MCF 10A (cell line): ENCODE results near the gene WDFY1. TPM values are rescaled to one million over a fixed set of nuclear protein-coding genes. Genes with fewer than 3 reads are reported as not detected.

ENCODE experiments used
- BruUV-seq: library from RNA; stranded (reverse); fragments of 400-500 nt; replicated peaks from 2 replicates; lab custom pipeline; 2021; lab: Mats Ljungman, UMichigan
- CTCF ChIA-PET: fragments of 300-600 bp; sonication (Branson Sonifier 250); formaldehyde crosslinking; extraction: SDS; loops from one replicate; lab custom pipeline; 2021; ENCODE audit warnings: antibody characterized with exemption, inconsistent platforms; lab: Yijun Ruan, JAX
- POLR2A ChIA-PET: fragments of 300-600, 350-650 bp; sonication (Branson Sonifier 250); formaldehyde crosslinking; extraction: SDS; loops from one replicate; lab custom pipeline; 2020; ENCODE audit warnings: antibody characterized with exemption, inconsistent platforms; lab: Yijun Ruan, JAX
- DNase-seq: peaks from one replicate; pipeline ENCODE4 v3.0.0-alpha.2; 2018; ENCODE audit not compliant: unreplicated experiment
- H3K27ac Mint-ChIP-seq: one replicate; pipeline ENCODE4 v1.8.0; 2022; ENCODE audit warnings: mild to moderate bottlenecking, low read depth, mixed read lengths; ENCODE audit not compliant: unreplicated experiment
- H3K27me3 Mint-ChIP-seq: one replicate; pipeline ENCODE4 v1.8.0; 2022; ENCODE audit warnings: mixed read lengths; ENCODE audit not compliant: insufficient read depth, unreplicated experiment
- H3K36me3 Mint-ChIP-seq: one replicate; pipeline ENCODE4 v1.8.0; 2022; ENCODE audit warnings: mild to moderate bottlenecking, moderate library complexity, mixed read lengths; ENCODE audit not compliant: insufficient read depth, unreplicated experiment
- H3K4me1 Mint-ChIP-seq: one replicate; pipeline ENCODE4 v1.8.0; 2022; ENCODE audit warnings: mixed read lengths; ENCODE audit not compliant: insufficient read depth, unreplicated experiment
- H3K4me3 Mint-ChIP-seq: one replicate; pipeline ENCODE4 v1.8.0; 2022; ENCODE audit warnings: mild to moderate bottlenecking, moderate library complexity, mixed read lengths; ENCODE audit not compliant: unreplicated experiment
- H3K9me3 Mint-ChIP-seq: one replicate; pipeline ENCODE4 v1.8.0; 2022; ENCODE audit warnings: mixed read lengths; ENCODE audit not compliant: unreplicated experiment
- CTCF ChIP-seq: fragments of 200-600 bp; IDR thresholded peaks from one replicate; pipeline ENCODE4 v1.8.0; 2022; ENCODE audit warnings: antibody characterized with exemption, mild to moderate bottlenecking; ENCODE audit not compliant: unreplicated experiment
- intact Hi-C: fragments of 100-400 bp; cut with micrococcal nuclease; formaldehyde crosslinking; loops from 2 replicates; pipeline ENCODE4 v1.14.1; 2022
- total RNA-seq: library from RNA; stranded (reverse); gene quantifications from 2 replicates; pipeline ENCODE4 v1.2.3, GENCODE V29; 2022

Gene WDFY1
- total RNA-seq, 1 experiment from 2014 or later = 36.9 TPM

- ChIA-PET CTCF (interaction anchor here (0.6 to 1.1 kb wide), 3 partner anchors 9 to 576 kb away, joined by 3 read pairs; no protein-coding TSS in a partner anchor), POLR2A (no interaction called here)
- H3K27ac Mint-ChIP-seq = no peak overlapping the region
- no peaks in the 10 kb centered on the region for H3K27me3 Mint-ChIP-seq
- H3K4me1 Mint-ChIP-seq = no peaks in the 10 kb centered on the region
- no TSS peak for BruUV-seq
- intact Hi-C loops = no loop called here
- H3K36me3 Mint-ChIP-seq = peaks cover 46% of the 10 kb centered on the region
- H3K4me3 Mint-ChIP-seq = no peak overlapping the region
- no peaks in the 10 kb centered on the region for H3K9me3 Mint-ChIP-seq
- no peak for TF ChIP-seq CTCF
- no peak for DNase-seq
Measured at GRCh38 chr2:223915071-223915470, 30.1 kb downstream of the WDFY1 start.

DNA sequence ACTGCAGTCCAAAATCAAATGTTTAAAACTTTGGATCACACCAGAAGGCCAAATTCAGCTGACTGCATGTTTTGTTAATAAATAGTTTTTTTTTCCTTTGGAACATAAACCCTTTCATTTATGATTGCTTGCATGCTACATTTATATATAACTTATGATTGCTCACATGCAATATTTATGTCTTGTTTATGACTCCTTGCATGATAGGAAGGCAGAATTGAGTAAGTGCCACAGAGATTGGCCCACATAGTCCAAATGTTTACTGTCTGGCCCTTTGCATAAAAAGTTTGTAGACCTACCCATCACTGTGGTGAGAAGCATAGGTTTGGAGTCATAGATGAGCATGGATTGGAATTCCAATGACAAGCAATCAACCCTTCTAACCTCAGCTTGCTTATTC lies 30.8 kb downstream of the WDFY1 start:
- intact Hi-C loops = no loop called here
- BruUV-seq = no TSS peak
- no peak for DNase-seq
- ChIA-PET POLR2A (no interaction called here), CTCF (interaction anchor here (0.6 to 1.5 kb wide), 5 partner anchors 8 to 942 kb away, joined by 3 read pairs; no protein-coding TSS in a partner anchor)
- Mint-ChIP-seq H3K36me3 (peaks cover 53% of the 10 kb centered on the region), H3K27ac (no peak overlapping the region), H3K9me3 (no peaks in the 10 kb centered on the region), H3K27me3 (no peaks in the 10 kb centered on the region), H3K4me3 (no peak overlapping the region), H3K4me1 (peaks cover 5% of the 10 kb centered on the region)
- no peak for TF ChIP-seq CTCF

- Mint-ChIP-seq H3K27ac (no peak overlapping the region), H3K27me3 (no peaks in the 10 kb centered on the region), H3K4me3 (no peak overlapping the region), H3K9me3 (no peaks in the 10 kb centered on the region), H3K36me3 (peaks cover 53% of the 10 kb centered on the region), H3K4me1 (peaks cover 11% of the 10 kb centered on the region)
- POLR2A ChIA-PET = interaction anchor here (1.0 kb wide), 1 partner anchor 32 kb away, joined by 3 read pairs; no protein-coding TSS in a partner anchor
- BruUV-seq = no TSS peak
- intact Hi-C loops = no loop called here
- TF ChIP-seq CTCF = no peak
- CTCF ChIA-PET = interaction anchor here (0.6 to 0.8 kb wide), 4 partner anchors 34 to 632 kb away, joined by 3 read pairs; no protein-coding TSS in a partner anchor
- no peak for DNase-seq
Measured at GRCh38 chr2:223909001-223909741, 36.0 kb downstream of the WDFY1 start.

DNA sequence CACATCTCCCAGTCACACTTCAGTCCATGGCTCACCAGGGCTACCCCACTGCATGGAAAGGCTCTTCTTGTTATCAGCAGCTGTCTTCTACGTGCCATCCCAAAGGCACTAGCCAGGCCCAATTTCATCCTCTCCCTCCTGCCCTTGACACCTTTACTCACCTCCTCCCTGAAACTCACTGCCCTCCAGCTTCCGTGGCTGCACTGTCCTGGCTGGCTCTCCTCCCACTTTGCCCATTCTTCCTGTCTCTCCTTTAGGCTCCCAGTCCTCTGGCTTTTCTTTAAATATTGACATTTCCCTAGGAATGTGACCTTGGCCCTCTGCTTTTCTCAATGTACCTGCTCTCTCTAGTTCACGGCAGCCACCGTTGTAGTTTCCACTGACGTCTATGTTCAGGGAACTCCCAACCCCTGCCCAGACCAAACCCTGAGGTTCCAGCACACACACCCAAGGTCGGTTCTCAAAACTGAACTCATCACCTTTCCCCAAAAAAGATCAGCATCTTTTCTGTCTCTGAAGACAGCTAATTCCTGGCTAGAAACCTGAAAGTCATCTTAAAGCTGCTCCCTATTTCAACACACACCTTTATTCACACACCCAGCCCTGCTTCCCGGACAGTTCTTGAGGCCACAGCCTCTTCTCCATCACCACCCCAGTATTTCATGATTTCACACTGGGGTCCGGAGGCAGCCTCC lies 36.7 kb downstream of the WDFY1 start:
- Mint-ChIP-seq H3K27me3 (no peaks in the 10 kb centered on the region), H3K27ac (no peak overlapping the region), H3K4me1 (peaks cover 11% of the 10 kb centered on the region), H3K4me3 (no peak overlapping the region), H3K36me3 (peaks cover 60% of the 10 kb centered on the region), H3K9me3 (no peaks in the 10 kb centered on the region)
- CTCF ChIA-PET = interaction anchor here (0.6 to 0.8 kb wide), 3 partner anchors 53 to 632 kb away, joined by 3 read pairs; no protein-coding TSS in a partner anchor
- no TSS peak for BruUV-seq
- intact Hi-C loops = no loop called here
- no peak for TF ChIP-seq CTCF
- no peak for DNase-seq
- POLR2A ChIA-PET = interaction anchor here (1.0 kb wide), 1 partner anchor 33 kb away, joined by 3 read pairs; no protein-coding TSS in a partner anchor
